HEK293 (cell line): ENCODE data around the gene SMPX.

ENCODE experiments used
- ATF2 ChIP-seq: fragments of 450-650 bp; formaldehyde crosslinking; IDR thresholded peaks from 2 replicates; pipeline ENCODE4 v1.5.1; 2016; ENCODE audit warnings: missing biosample characterization, missing genetic modification characterization, low read depth
- CTCF ChIP-seq: fragments of 450-650 bp; formaldehyde crosslinking; IDR thresholded peaks from 2 replicates; pipeline ENCODE4 v1.5.1; 2016; ENCODE audit warnings: missing biosample characterization, missing genetic modification characterization
- KLF1 ChIP-seq: fragments of 450-650 bp; formaldehyde crosslinking; IDR thresholded peaks from 2 replicates; pipeline ENCODE4 v1.5.1; 2016; ENCODE audit warnings: missing biosample characterization, missing genetic modification characterization
- SETDB1 ChIP-seq: IDR thresholded peaks from one replicate; pipeline ENCODE4 v1.6.1; 2017; ENCODE audit warnings: mild to moderate bottlenecking, low read length, moderate library complexity, mixed read lengths; ENCODE audit not compliant: insufficient read length
- ZFP3 ChIP-seq: fragments of 450-650 bp; formaldehyde crosslinking; IDR thresholded peaks from 2 replicates; pipeline ENCODE4 v1.5.1; 2016; ENCODE audit warnings: low read depth, missing biosample characterization, missing genetic modification characterization
- ZNF18 ChIP-seq: fragments of 450-650 bp; formaldehyde crosslinking; IDR thresholded peaks from 2 replicates; pipeline ENCODE4 v1.5.1; 2016; ENCODE audit warnings: missing biosample characterization, missing genetic modification characterization
- ZNF23 ChIP-seq: fragments of 450-650 bp; formaldehyde crosslinking; IDR thresholded peaks from 2 replicates; pipeline ENCODE4 v1.5.1; 2016; ENCODE audit warnings: missing biosample characterization, missing genetic modification characterization, borderline replicate concordance
- ZNF274 ChIP-seq, 2 experiments: fragments of 200-500 bp in 1 of 2; fragments of 450-650 bp in 1 of 2; sonication (Bioruptor generic) in 1 of 2; formaldehyde crosslinking in 1 of 2; IDR thresholded peaks; 2 replicates each; pipeline versions ENCODE4 v1.5.1 to v1.6.1; 2014 to 2016; ENCODE audit warnings: borderline replicate concordance in 1 of 2, inconsistent platforms in 1 of 2, low read length in 1 of 2, missing biosample characterization in 1 of 2, missing genetic modification characterization in 1 of 2
- ZNF324 ChIP-seq: fragments of 450-650 bp; formaldehyde crosslinking; IDR thresholded peaks from 2 replicates; pipeline ENCODE4 v1.5.1; 2016; ENCODE audit warnings: missing biosample characterization, missing genetic modification characterization
- ZNF335 ChIP-seq: fragments of 450-650 bp; formaldehyde crosslinking; conservative IDR thresholded peaks from 2 replicates; pipeline ENCODE4 v1.5.1; 2016; ENCODE audit warnings: missing biosample characterization, missing genetic modification characterization
- ZNF510 ChIP-seq: fragments of 450-650 bp; formaldehyde crosslinking; IDR thresholded peaks from 2 replicates; pipeline ENCODE4 v1.5.1; 2018; ENCODE audit warnings: mild to moderate bottlenecking, missing genetic modification characterization, missing biosample characterization; ENCODE audit not compliant: insufficient replicate concordance
- ZNF596 ChIP-seq: fragments of 450-650 bp; IDR thresholded peaks from 2 replicates; pipeline ENCODE4 v1.5.0; 2018; ENCODE audit warnings: missing biosample characterization, mild to moderate bottlenecking, missing genetic modification characterization, moderate library complexity
- ZNF610 ChIP-seq: fragments of 450-650 bp; formaldehyde crosslinking; IDR thresholded peaks from 2 replicates; pipeline ENCODE4 v1.5.1; 2016; ENCODE audit warnings: missing biosample characterization, missing genetic modification characterization, borderline replicate concordance
- ZSCAN4 ChIP-seq: fragments of 450-650 bp; formaldehyde crosslinking; IDR thresholded peaks from 2 replicates; pipeline ENCODE4 v1.5.1; 2017; ENCODE audit warnings: missing biosample characterization, missing genetic modification characterization

- TF ChIP-seq ZNF610 (tag by site-specific recombination) (no peak), ZNF274 (IDR thresholded peaks at IDR 0.05; ENCODE audit: low read length) (no peak), ZNF274 (tag by site-specific recombination; IDR thresholded peaks at IDR 0.05; ENCODE audit: borderline replicate concordance) (no peak), ZNF324 (tag by site-specific recombination) (no peak), ZNF596 (tag by site-specific recombination) (no peak), ZNF510 (tag by site-specific recombination) (no peak), ZFP3 (no peak), KLF1 (no peak), CTCF (tag by site-specific recombination) (no peak), ZSCAN4 (no peak), ZNF335 (tag by site-specific recombination) (no peak), ZNF18 (tag by site-specific recombination) (no peak), ATF2 (no peak), SETDB1 (no peak), ZNF23 (tag by site-specific recombination) (no peak)
Observed at GRCh38 chrX:21717802-21718201, 40.1 kb downstream of the SMPX start.
